Activated CD4-positive, alpha-beta T cell treated with anti-CD3 and anti-CD28 coated beads, Interleukin-2, Interleukin-6, amounts not matched to agents 100 ng/mL and 50 ng/mL, durations not matched to agents 16 hours and 8 hours (primary cell): Measurements from ENCODE around the gene MCOLN1.

Experiments used
- DNase-seq: peaks from one replicate; pipeline ENCODE4 v3.0.0-alpha.2; 2020

The MCOLN1 gene

GRCh38 chr19:7504684-7505083 lies 17.7 kb upstream of the MCOLN1 start:
- no peak for DNase-seq

- no peak for DNase-seq
Measured at GRCh38 chr19:7505288-7505681, 17.1 kb upstream of the MCOLN1 start.

- peak; percentile 36 for DNase-seq
Measured at GRCh38 chr19:7505682-7506384, 16.6 kb upstream of the MCOLN1 start.

GRCh38 chr19:7506385-7507328 lies 15.8 kb upstream of the MCOLN1 start:
- DNase-seq: peak; percentile 56

- DNase-seq: peak; percentile 27
Measured at GRCh38 chr19:7507884-7508283, 14.5 kb upstream of the MCOLN1 start.

GRCh38 chr19:7509625-7510024 lies 12.8 kb upstream of the MCOLN1 start:
- no peak for DNase-seq

- DNase-seq: no peak
Measured at GRCh38 chr19:7512400-7512851, 10.0 kb upstream of the MCOLN1 start.

GRCh38 chr19:7513809-7514642 lies 8.4 kb upstream of the MCOLN1 start:
- no peak for DNase-seq

- no peak for DNase-seq
Measured at GRCh38 chr19:7515110-7515644, 7.2 kb upstream of the MCOLN1 start.

- DNase-seq: peak; percentile 30
Measured at GRCh38 chr19:7515645-7516151, 6.7 kb upstream of the MCOLN1 start, which contains the start of gene ZNF358. Gene ZNF358, plus strand, starts transcription at chr19:7516103. Its CDS starts 3,140 bp downstream, at chr19:7519243.

- no peak for DNase-seq
Measured at GRCh38 chr19:7516333-7516732, 6.1 kb upstream of the MCOLN1 start.

- no peak for DNase-seq
Measured at GRCh38 chr19:7516878-7517277, 5.5 kb upstream of the MCOLN1 start.

GRCh38 chr19:7519361-7520130 lies 2.9 kb upstream of the MCOLN1 start:
- DNase-seq: no peak

- no peak for DNase-seq
Measured at GRCh38 chr19:7520131-7521051, 2.0 kb upstream of the MCOLN1 start.

GRCh38 chr19:7521551-7522071 lies 813 bp upstream of the MCOLN1 start:
- no peak for DNase-seq

- no peak for DNase-seq
Measured at GRCh38 chr19:7522923-7523667, 671 bp downstream of the MCOLN1 start.

GRCh38 chr19:7524523-7524922 lies 2.1 kb downstream of the MCOLN1 start:
- DNase-seq: no peak

- DNase-seq: no peak
Measured at GRCh38 chr19:7524992-7525739, 2.7 kb downstream of the MCOLN1 start.
